AG04450 (cell line): Measurements from ENCODE around the gene NEO1. TPM values are rescaled to one million over a fixed set of nuclear protein-coding genes. Genes with fewer than 3 reads are reported as not detected.

ENCODE experiments used
- CTCF ChIA-PET: fragments of 300-600, 350-600 bp; formaldehyde crosslinking; extraction: SDS; loops from one replicate; lab custom pipeline; 2022; ENCODE audit warnings: antibody characterized with exemption, inconsistent platforms; lab: Charles Lee
- POLR2A ChIA-PET: fragments of 350-600 bp; formaldehyde crosslinking; extraction: SDS; loops from one replicate; lab custom pipeline; 2021; ENCODE audit warnings: antibody characterized with exemption, inconsistent platforms; lab: Yijun Ruan, JAX
- DNase-seq: peaks from one replicate; pipeline ENCODE4 v3.0.0-alpha.2; 2011; ENCODE audit warnings: low read depth, low spot score
- H3K27ac ChIP-seq: one replicate; pipeline ENCODE4 v1.5.1; 2012; ENCODE audit warnings: low read depth, low read length, control low read depth
- H3K27me3 ChIP-seq: one replicate; pipeline ENCODE4 v1.6.0; 2012; ENCODE audit warnings: low read length; ENCODE audit not compliant: control insufficient read depth, insufficient read depth
- H3K4me3 ChIP-seq: 2 replicates; pipeline ENCODE4 v1.5.1; 2011; ENCODE audit warnings: mild to moderate bottlenecking, low read depth, low read length, control low read depth
- H3K9me3 ChIP-seq: 2 replicates; pipeline ENCODE4 v1.5.1; 2012; ENCODE audit warnings: low read length; ENCODE audit not compliant: control insufficient read depth, insufficient read depth
- polyA plus RNA-seq: library from polyadenylated mRNA; depleted of rRNA; stranded (reverse); fragments of >200 nt; gene quantifications from 2 replicates; pipeline ENCODE4 v1.2.3, GENCODE V29; 2011
- TF ChIP-seq, protein P1 (sequence below): IDR thresholded peaks from 2 replicates; pipeline ENCODE4 v1.5.1; 2011; ENCODE audit warnings: low read depth, low read length, control low read depth, inconsistent platforms

The NEO1 gene
- polyA plus RNA-seq, 1 experiment: 3.5 TPM

DNA sequence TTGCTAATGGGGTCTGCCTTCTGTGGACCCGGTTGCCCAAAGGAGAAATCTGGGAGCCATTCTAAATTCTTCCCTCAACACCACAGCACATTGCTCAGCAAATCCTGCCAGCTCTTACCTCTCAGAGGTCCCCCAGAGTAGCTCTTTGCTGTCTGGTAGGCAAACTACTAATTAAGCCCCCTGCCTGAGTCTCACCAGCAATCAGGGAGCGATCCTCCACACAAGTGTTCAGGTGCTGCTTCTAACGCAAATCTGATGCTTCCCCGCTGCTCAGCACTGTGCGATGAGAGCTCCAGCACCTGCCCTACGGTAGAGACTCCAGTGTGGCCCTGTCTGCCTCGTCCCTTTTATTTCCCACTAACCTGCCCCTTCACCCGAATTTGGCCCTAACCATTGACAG, 256.0 kb downstream of the NEO1 start:
- no peak overlapping the region for H3K4me3 ChIP-seq
- no peak overlapping the region for H3K27ac ChIP-seq
- CTCF ChIA-PET: interaction anchor here (0.6 to 1.7 kb wide), 3 partner anchors 328 to 419 kb away, joined by 3 to 8 read pairs (median 6); no protein-coding TSS in a partner anchor
- no peak for DNase-seq
- TF ChIP-seq, protein P1, sequence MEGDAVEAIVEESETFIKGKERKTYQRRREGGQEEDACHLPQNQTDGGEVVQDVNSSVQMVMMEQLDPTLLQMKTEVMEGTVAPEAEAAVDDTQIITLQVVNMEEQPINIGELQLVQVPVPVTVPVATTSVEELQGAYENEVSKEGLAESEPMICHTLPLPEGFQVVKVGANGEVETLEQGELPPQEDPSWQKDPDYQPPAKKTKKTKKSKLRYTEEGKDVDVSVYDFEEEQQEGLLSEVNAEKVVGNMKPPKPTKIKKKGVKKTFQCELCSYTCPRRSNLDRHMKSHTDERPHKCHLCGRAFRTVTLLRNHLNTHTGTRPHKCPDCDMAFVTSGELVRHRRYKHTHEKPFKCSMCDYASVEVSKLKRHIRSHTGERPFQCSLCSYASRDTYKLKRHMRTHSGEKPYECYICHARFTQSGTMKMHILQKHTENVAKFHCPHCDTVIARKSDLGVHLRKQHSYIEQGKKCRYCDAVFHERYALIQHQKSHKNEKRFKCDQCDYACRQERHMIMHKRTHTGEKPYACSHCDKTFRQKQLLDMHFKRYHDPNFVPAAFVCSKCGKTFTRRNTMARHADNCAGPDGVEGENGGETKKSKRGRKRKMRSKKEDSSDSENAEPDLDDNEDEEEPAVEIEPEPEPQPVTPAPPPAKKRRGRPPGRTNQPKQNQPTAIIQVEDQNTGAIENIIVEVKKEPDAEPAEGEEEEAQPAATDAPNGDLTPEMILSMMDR: no peak
- POLR2A ChIA-PET: no interaction called here
- peaks cover 3% of the 10 kb centered on the region for H3K27me3 ChIP-seq
- no peaks in the 10 kb centered on the region for H3K9me3 ChIP-seq

DNA sequence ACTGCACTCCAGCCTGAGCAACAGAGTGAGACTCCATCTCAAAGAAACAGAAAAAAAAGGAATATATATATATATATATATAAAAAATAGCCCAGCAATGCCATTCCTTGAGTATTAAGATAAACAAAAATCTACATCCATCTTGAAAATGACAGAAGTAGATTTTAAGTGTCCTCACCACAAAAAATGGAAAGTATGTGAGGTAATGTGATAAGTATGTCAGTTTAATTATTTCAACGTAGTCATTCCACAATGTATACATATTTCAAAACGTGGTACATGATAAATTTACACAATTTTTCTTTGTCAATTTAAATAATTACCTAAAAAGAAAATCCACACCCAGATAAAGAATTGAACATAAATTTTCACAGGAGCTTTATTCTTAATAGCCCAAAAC, 261.6 kb downstream of the NEO1 start:
- H3K27me3 ChIP-seq: peaks cover 6% of the 10 kb centered on the region
- TF ChIP-seq, protein P1: no peak
- POLR2A ChIA-PET: no interaction called here
- H3K9me3 ChIP-seq: no peaks in the 10 kb centered on the region; the same call in 1 of the 2 replicates
- no peak for DNase-seq
- no peak overlapping the region for H3K4me3 ChIP-seq
- CTCF ChIA-PET: interaction anchor here (2.8 kb wide), 1 partner anchor 322 kb away, joined by 15 read pairs; no protein-coding TSS in a partner anchor
- H3K27ac ChIP-seq: no peak overlapping the region

DNA sequence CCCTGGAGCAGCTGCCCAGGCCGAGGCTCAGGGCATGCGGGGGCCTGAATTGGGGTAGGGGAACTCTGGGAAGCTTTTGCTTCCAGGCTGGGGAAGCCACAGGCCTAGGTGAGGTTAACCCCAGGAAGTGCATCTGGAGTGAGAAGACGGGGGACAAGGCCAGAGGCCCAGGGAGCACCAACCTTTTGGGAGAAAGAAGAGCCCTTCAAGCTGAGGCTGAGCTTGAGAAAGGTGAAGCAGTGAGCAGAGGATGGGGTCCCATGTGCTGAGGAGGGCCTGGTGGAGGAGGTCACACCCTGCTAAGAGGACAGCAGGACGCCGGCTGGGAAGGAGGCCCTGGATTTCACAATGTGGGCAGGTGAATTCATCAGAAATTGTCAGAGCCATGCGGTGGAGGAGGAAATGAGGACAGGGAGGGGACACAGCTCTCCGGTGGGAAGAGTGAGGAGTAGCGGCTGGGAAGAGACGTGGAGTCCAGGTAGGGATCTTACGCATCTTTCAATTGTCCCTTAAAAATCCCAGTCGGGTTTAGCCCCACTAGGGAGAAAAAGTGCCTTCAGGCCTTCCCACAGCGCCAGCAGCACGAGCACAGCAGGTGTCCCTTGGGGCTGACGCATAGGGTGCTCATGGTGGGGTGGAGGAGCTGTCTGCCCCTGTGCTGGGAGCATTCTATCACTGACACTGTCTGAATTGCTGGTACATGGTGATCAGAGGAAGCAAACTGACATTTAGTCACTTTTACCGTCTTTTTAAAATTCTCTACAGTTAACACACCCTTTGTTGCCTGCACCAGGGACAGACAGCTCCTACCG, 265.6 kb downstream of the NEO1 start:
- DNase-seq: no peak
- ChIA-PET POLR2A (no interaction called here), CTCF (no interaction called here)
- TF ChIP-seq, protein P1: no peak
- Histone ChIP-seq H3K27ac (no peak overlapping the region), H3K4me3 (no peak overlapping the region), H3K27me3 (peaks cover 8% of the 10 kb centered on the region), H3K9me3 (no peaks in the 10 kb centered on the region; the same call in 1 of the 2 replicates)

DNA sequence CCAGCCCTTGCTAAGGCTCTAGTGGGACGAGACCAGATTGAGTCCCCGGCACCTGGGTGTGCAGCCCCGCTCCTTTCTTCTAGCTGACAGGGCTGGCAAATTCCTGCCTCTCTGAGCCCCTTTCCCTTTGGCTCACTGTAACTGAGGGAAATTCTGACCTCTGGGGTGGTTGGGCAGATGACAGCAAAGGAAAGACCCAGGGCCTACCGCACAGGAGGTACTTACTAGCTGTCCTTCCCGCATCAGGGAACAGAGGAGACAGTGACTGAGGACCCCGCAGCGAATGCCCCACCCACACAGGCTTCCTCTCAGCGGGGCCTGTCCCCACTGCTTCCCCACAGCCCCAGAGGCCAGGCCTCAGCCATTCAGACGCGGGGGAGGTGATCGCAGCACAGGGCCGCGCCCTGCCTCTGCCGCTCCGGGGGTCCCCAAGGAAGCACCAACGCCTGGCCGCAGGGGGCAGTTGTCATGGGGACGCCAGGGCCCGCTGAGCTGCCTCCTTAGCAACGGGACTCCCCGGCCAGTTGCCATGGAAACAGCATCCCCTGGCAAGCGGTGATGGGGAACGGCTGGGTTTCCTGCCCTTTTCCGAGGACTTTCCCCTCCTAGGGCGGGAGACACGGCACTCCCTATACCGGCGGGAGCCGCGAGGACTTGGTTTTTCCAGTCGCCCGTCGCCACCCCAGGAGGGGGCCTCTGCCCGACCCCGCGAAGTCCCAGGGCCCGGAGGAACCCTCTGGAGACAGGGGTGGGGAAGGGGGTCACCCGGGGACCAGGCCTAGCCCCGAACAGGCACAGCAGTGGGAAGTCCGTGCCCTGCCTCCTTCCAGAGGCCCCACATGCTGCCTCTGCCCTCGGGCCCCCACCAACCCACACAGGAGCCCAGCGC, 266.4 kb downstream of the NEO1 start:
- TF ChIP-seq, protein P1: no peak
- no peak overlapping the region for H3K4me3 ChIP-seq
- H3K9me3 ChIP-seq: no peaks in the 10 kb centered on the region; the same call in 1 of the 2 replicates
- CTCF ChIA-PET: no interaction called here
- H3K27ac ChIP-seq: no peak overlapping the region
- H3K27me3 ChIP-seq: peaks cover 8% of the 10 kb centered on the region
- POLR2A ChIA-PET: no interaction called here
- DNase-seq: no peak
